ENCODE data around the gene METTL4. TPM values are rescaled to one million over a fixed set of nuclear protein-coding genes. Genes with fewer than 3 reads are reported as not detected.

METTL4 gene
- total RNA-seq, 1 experiment from 2014 or later: 15.5 TPM

DNA sequence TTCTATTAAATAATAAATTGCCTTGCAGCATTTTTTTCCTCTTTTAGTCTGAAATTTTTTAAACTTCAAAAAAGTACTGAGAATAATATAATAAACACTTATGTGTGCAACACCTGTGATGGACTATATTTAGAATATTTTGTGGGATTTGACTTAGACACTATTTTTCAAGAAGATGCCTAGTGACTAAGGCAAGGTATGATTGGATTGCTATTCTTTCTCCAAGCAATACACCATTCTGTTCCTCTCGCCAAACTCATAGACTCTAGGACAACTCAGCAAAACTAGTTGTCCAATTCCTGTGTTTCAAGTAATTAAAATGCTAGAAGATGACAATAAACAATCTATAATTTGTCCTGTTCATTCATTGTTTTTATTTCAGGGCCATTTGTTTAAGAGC is 75.9 kb downstream of the METTL4 start:
- no peak for DNase-seq (ENCODE audit: low read depth, low spot score)
- Histone ChIP-seq H3K27me3 (ENCODE audit: insufficient read depth, low read length) (no peaks in the 10 kb centered on the region), H3K4me1 (ENCODE audit: control insufficient read depth in 1 of 2, insufficient read depth in 2 of 2, low read length in 2 of 2) (0 out of 4 replicates have a peak, but pooled peaks cover 0 to 5% of the 10 kb centered on the region in 2 experiments), H2AFZ (ENCODE audit: low read depth, low read length, poor library complexity, severe bottlenecking) (no peak overlapping the region), H3K79me2 (ENCODE audit: insufficient read depth, low read length) (no peaks in the 10 kb centered on the region), H3K9ac (ENCODE audit: low read length) (no peak overlapping the region), H3K4me2 (ENCODE audit: low read length) (no peak overlapping the region), H3K27ac (ENCODE audit: low read depth, low read length) (no peak overlapping the region), H3K9me3 (ENCODE audit: control insufficient read depth in 1 of 2, insufficient read depth in 1 of 2, low read depth in 1 of 2, low read length in 2 of 2) (no peaks in the 10 kb centered on the region), H3K9me2 (ENCODE audit: insufficient read depth) (no peaks in the 10 kb centered on the region), H3K4me3 (replicated peaks in 1 of 2; ENCODE audit: low read depth in 1 of 2, low read length in 2 of 2) (no peak overlapping the region), H3K36me3 (ENCODE audit: control insufficient read depth in 1 of 2, insufficient read depth in 2 of 2, low read length in 2 of 2) (no peaks in the 10 kb centered on the region), H4K20me1 (ENCODE audit: insufficient read depth) (no peaks in the 10 kb centered on the region)
- CTCF ChIA-PET: no interaction called here
- BruUV-seq (replicated peaks): no TSS peak
- TF ChIP-seq TCF7L2 (IDR thresholded peaks at IDR 0.05; ENCODE audit: borderline replicate concordance, extremely low read depth, insufficient read depth, insufficient read length): no peak
- TF ChIP-seq YY1 (IDR thresholded peaks at IDR 0.05; ENCODE audit: extremely low read depth, insufficient replicate concordance, low read depth, low read length): no peak
- TF ChIP-seq ZFX (IDR thresholded peaks at IDR 0.05): no peak
- TF ChIP-seq JUND (IDR thresholded peaks at IDR 0.05): no peak
- TF ChIP-seq SRF (IDR thresholded peaks at IDR 0.05; ENCODE audit: low read depth): no peak
- TF ChIP-seq, protein P1, sequence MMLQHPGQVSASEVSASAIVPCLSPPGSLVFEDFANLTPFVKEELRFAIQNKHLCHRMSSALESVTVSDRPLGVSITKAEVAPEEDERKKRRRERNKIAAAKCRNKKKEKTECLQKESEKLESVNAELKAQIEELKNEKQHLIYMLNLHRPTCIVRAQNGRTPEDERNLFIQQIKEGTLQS (IDR thresholded peaks at IDR 0.05): no peak
- no peak for TF ChIP-seq RAD21 (IDR thresholded peaks at IDR 0.05; ENCODE audit: low read depth)
- no peak for TF ChIP-seq CBX3 (IDR thresholded peaks at IDR 0.05; ENCODE audit: low read depth)
- RAD21 ChIA-PET (ENCODE audit: low non-redundant PET in 1 of 2, low total read pairs in 2 of 2, uncharacterized antibody in 2 of 2, unreplicated experiment in 2 of 2): no interaction called here
- POLR2A ChIA-PET: no interaction called here
- intact Hi-C loops (cut with micrococcal nuclease): no loop called here
- no peak for ATAC-seq

DNA sequence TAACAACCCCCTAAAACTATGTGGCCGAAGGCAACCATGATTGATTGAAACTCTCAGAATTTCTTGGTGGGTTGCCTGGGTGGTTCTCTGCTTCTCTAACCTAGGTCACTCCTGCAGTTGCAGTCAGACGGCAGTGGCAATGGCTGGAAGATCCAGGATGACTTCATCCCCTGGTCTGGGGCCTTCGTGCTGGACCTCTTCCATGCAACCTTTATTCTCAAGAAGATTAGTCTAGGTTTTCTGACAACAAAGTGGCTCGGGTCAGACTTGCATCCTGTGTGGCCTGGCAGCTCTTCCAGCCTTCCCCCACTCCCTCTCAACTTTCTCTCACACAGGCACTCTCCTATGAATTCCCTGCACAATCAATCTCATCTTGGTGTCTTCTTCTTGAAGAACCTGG is 76.4 kb downstream of the METTL4 start:
- TF ChIP-seq ZFX (IDR thresholded peaks at IDR 0.05) (no peak), SIN3A (IDR thresholded peaks at IDR 0.05; ENCODE audit: low read depth) (no peak)
- POLR2A ChIA-PET: no interaction called here
- RAD21 ChIA-PET (ENCODE audit: low non-redundant PET in 1 of 2, low total read pairs in 2 of 2, uncharacterized antibody in 2 of 2, unreplicated experiment in 2 of 2): no interaction called here

More for the DNA sequence above, 76.4 kb downstream of the METTL4 start:
- no peak for DNase-seq (ENCODE audit: low read depth, low spot score)
- Histone ChIP-seq H3K27me3 (ENCODE audit: insufficient read depth, low read length) (no peaks in the 10 kb centered on the region), H3K4me2 (ENCODE audit: low read length) (no peak overlapping the region), H3K36me3 (ENCODE audit: control insufficient read depth in 1 of 2, insufficient read depth in 2 of 2, low read length in 2 of 2) (no peaks in the 10 kb centered on the region), H3K9me3 (ENCODE audit: control insufficient read depth in 1 of 2, insufficient read depth in 1 of 2, low read depth in 1 of 2, low read length in 2 of 2) (no peaks in the 10 kb centered on the region), H3K4me3 (replicated peaks in 1 of 2; ENCODE audit: low read depth in 1 of 2, low read length in 2 of 2) (no peak overlapping the region), H3K79me2 (ENCODE audit: insufficient read depth, low read length) (no peaks in the 10 kb centered on the region), H3K27ac (ENCODE audit: low read depth, low read length) (no peak overlapping the region), H3K4me1 (ENCODE audit: control insufficient read depth in 1 of 2, insufficient read depth in 2 of 2, low read length in 2 of 2) (0 out of 4 replicates have a peak, but pooled peaks cover 0 to 5% of the 10 kb centered on the region in 2 experiments), H3K9me2 (ENCODE audit: insufficient read depth) (no peaks in the 10 kb centered on the region), H3K9ac (ENCODE audit: low read length) (no peak overlapping the region), H2AFZ (ENCODE audit: low read depth, low read length, poor library complexity, severe bottlenecking) (no peak overlapping the region), H4K20me1 (ENCODE audit: insufficient read depth) (no peaks in the 10 kb centered on the region)
- intact Hi-C loops (cut with micrococcal nuclease): no loop called here
- no peak for ATAC-seq
- BruUV-seq (replicated peaks): no TSS peak
- CTCF ChIA-PET: no interaction called here

Other genes with a start within 250 kb of the METTL4 start
- gene NDC80, start 52 bp upstream of the METTL4 start, total RNA-seq (2021; ENCODE audit: unreplicated experiment): 46.0 TPM
- 48.6 TPM for gene SMCHD1, start 84.2 kb upstream of the METTL4 start, total RNA-seq (2021; ENCODE audit: unreplicated experiment)